PFSK-1 (cell line): ENCODE data around the gene RABGAP1L.

Experiments
- FOXP2 ChIP-seq: optimal IDR thresholded peaks from 2 replicates; pipeline ENCODE3; 2011; ENCODE audit warnings: borderline replicate concordance, control low read depth, inconsistent platforms; ENCODE audit not compliant: insufficient read depth; ENCODE audit errors: extremely low read length, extremely low read depth
- POLR2AphosphoS5 ChIP-seq: IDR thresholded peaks from 2 replicates; pipeline ENCODE4 v1.6.1; 2012; ENCODE audit warnings: low read depth, mild to moderate bottlenecking, control low read depth, low read length, moderate library complexity
- SIN3A ChIP-seq: IDR thresholded peaks from 2 replicates; pipeline ENCODE4 v1.6.1; 2012; ENCODE audit warnings: mild to moderate bottlenecking, low read length, moderate library complexity, borderline replicate concordance; ENCODE audit not compliant: insufficient read depth
- TAF1 ChIP-seq: IDR thresholded peaks from 2 replicates; pipeline ENCODE4 v1.6.1; 2012; ENCODE audit warnings: low read length, control low read depth, borderline replicate concordance; ENCODE audit not compliant: insufficient read depth
- TF ChIP-seq, protein P1 (sequence below), 2 experiments: IDR thresholded peaks; 2 replicates each; pipeline versions ENCODE4 v1.6.1 to v1.8.0; 2011 to 2012; ENCODE audit warnings: low read depth in 2 of 2, low read length in 2 of 2, control low read depth in 1 of 2, inconsistent platforms in 1 of 2, mild to moderate bottlenecking in 1 of 2, moderate library complexity in 1 of 2; ENCODE audit not compliant: insufficient read depth in 1 of 2

RABGAP1L gene

DNA sequence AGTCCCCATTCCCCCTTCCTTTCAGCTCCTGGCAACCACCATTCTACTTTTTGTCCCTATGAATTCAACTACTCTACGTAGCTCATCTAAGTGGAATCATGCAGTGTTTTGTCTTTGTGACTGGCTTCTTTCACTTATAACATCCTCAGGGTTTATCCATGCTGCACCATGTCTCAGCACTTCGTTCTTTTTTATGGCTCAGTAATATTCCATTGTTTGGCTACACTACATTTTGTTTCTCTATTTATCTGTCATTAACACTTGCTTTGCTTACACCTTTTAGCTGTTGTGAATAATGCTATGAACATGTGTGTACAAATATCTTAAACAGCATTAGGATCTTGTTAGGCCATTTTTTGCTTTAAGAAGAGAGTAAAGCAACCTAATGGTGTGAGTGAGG, 865.5 kb downstream of the RABGAP1L start:
- TF ChIP-seq TAF1: no peak
- TF ChIP-seq POLR2AphosphoS5: no peak
- TF ChIP-seq, protein P1, sequence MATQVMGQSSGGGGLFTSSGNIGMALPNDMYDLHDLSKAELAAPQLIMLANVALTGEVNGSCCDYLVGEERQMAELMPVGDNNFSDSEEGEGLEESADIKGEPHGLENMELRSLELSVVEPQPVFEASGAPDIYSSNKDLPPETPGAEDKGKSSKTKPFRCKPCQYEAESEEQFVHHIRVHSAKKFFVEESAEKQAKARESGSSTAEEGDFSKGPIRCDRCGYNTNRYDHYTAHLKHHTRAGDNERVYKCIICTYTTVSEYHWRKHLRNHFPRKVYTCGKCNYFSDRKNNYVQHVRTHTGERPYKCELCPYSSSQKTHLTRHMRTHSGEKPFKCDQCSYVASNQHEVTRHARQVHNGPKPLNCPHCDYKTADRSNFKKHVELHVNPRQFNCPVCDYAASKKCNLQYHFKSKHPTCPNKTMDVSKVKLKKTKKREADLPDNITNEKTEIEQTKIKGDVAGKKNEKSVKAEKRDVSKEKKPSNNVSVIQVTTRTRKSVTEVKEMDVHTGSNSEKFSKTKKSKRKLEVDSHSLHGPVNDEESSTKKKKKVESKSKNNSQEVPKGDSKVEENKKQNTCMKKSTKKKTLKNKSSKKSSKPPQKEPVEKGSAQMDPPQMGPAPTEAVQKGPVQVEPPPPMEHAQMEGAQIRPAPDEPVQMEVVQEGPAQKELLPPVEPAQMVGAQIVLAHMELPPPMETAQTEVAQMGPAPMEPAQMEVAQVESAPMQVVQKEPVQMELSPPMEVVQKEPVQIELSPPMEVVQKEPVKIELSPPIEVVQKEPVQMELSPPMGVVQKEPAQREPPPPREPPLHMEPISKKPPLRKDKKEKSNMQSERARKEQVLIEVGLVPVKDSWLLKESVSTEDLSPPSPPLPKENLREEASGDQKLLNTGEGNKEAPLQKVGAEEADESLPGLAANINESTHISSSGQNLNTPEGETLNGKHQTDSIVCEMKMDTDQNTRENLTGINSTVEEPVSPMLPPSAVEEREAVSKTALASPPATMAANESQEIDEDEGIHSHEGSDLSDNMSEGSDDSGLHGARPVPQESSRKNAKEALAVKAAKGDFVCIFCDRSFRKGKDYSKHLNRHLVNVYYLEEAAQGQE (IDR thresholded peaks at IDR 0.05; ENCODE audit: insufficient read depth in 1 of 2, low read depth in 2 of 2, low read length in 2 of 2): no peak
- TF ChIP-seq FOXP2: no peak
- TF ChIP-seq SIN3A: no peak

DNA sequence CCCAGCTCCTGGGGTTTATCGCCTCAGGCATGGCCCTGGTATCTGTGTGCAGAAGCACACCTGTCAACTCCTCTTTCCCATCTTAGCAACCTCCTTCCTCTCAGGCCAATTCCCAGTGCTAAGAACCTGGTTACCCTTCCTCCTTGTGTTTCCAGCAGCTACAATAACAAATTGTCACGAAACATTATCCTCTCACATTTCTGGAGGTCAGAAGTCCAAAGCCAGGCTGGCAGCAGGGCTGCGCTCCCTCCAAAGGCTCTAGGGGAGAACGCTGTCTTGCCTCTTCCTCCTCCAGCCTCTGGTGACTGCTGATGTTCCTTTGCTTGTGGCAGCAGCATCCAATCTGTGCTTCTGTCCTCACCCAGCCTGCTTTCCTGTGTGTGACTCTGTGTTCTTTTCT, 874.6 kb downstream of the RABGAP1L start:
- TF ChIP-seq FOXP2: no peak
- no peak for TF ChIP-seq SIN3A
- no peak for TF ChIP-seq POLR2AphosphoS5
- no peak for TF ChIP-seq TAF1
- TF ChIP-seq, protein P1 (IDR thresholded peaks at IDR 0.05; ENCODE audit: insufficient read depth in 1 of 2, low read depth in 2 of 2, low read length in 2 of 2): no peak

DNA sequence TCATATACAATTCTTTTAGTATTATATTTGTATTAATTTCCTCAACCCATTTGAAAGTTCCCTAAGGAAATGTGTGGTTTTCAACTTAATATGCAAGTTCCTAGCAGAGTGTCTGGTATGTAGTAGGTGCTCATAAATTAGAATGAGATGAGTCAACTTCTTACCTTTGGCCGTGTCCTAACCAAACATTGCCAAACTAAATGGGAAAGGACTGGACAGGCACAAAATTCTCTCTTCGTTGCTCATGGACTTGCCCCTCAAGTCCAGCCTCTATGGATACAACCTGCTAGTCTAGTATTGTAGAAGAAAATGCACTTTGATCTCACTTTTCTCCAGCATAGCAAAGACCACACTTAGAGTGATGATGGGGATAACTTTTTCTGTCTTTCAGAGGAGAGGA, 875.5 kb downstream of the RABGAP1L start:
- no peak for TF ChIP-seq SIN3A
- no peak for TF ChIP-seq POLR2AphosphoS5
- TF ChIP-seq, protein P1 (IDR thresholded peaks at IDR 0.05; ENCODE audit: insufficient read depth in 1 of 2, low read depth in 2 of 2, low read length in 2 of 2): no peak
- TF ChIP-seq TAF1: no peak
- TF ChIP-seq FOXP2: no peak

DNA sequence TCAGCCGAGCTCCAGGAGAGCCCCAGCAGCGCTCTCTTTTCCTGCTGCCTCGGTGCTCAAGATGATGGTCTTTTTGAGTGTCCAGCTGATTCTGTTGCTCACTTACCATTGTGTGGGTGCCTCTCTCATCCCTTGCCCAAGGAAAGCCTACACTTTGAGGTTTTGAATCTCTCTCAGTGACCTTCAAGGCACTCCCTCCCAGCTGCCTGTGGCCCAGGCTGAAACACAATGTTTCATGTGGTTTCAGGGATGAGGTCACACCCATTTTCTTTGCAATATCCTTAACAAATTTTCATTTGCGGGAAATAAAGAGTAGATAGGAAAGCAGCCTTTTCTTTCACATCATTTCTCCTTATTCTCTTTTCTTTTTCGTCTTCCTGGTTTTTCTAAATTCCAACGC, 876.5 kb downstream of the RABGAP1L start:
- TF ChIP-seq TAF1 (no peak), FOXP2 (no peak), SIN3A (no peak), POLR2AphosphoS5 (no peak)
- TF ChIP-seq, protein P1 (IDR thresholded peaks at IDR 0.05; ENCODE audit: insufficient read depth in 1 of 2, low read depth in 2 of 2, low read length in 2 of 2): no peak

DNA sequence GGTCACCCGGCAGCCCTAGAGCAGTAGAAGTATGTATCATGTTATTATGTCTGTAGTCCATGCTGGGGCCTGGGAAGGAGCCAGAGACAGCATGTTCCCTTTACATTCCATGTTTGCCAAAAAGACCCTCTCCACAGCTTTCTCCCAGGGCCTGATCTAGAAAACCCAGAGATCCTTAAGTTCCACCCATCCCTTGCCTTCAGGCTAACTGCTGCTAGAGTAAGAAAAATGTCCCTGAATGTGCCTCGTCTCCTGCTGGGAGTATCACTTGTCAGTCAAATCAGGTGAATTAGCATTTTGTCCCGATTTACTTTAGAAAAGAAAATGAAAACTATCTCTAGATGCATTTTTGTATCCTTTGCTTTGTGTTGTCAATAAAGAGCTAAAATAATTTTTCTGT, 877.2 kb downstream of the RABGAP1L start:
- TF ChIP-seq POLR2AphosphoS5 (no peak), TAF1 (no peak), FOXP2 (no peak), SIN3A (no peak)
- TF ChIP-seq, protein P1 (IDR thresholded peaks at IDR 0.05; ENCODE audit: insufficient read depth in 1 of 2, low read depth in 2 of 2, low read length in 2 of 2): no peak
